AG20443 (cell line): ENCODE results near the gene CECR2.
"Not testable (repeated sequence)": the region's sequence is repeated elsewhere in the genome, so short reads cannot be mapped to it uniquely, and the experiment has no call there.

Source experiments
- DNase-seq: peaks from one replicate; pipeline ENCODE4 v3.0.0; 2012; ENCODE audit warnings: low spot score, mixed read lengths

Gene CECR2

GRCh38 chr22:17402293-17402692 is 33.0 kb downstream of the CECR2 start:
- no peak for DNase-seq

GRCh38 chr22:17403906-17404305 is 34.6 kb downstream of the CECR2 start:
- DNase-seq = no peak

GRCh38 chr22:17407643-17408042 is 38.4 kb downstream of the CECR2 start:
- DNase-seq = no peak

GRCh38 chr22:17410576-17410975 is 41.3 kb downstream of the CECR2 start:
- DNase-seq = no peak

GRCh38 chr22:17411213-17411612 is 42.0 kb downstream of the CECR2 start:
- no peak for DNase-seq

GRCh38 chr22:17412232-17412631 is 43.0 kb downstream of the CECR2 start:
- no peak for DNase-seq

GRCh38 chr22:17418890-17419324 is 49.6 kb downstream of the CECR2 start:
- no peak for DNase-seq

GRCh38 chr22:17419348-17419747 is 50.1 kb downstream of the CECR2 start:
- DNase-seq = no peak

- no peak for DNase-seq
Observed at GRCh38 chr22:17422736-17423343, 53.6 kb downstream of the CECR2 start.

GRCh38 chr22:17423616-17424015 is 54.4 kb downstream of the CECR2 start:
- DNase-seq = no peak

- DNase-seq = not testable (repeated sequence)
Observed at GRCh38 chr22:17427528-17427927, 58.3 kb downstream of the CECR2 start.

GRCh38 chr22:17429516-17429915 is 60.3 kb downstream of the CECR2 start:
- DNase-seq = no peak

- DNase-seq = no peak
Observed at GRCh38 chr22:17430412-17430811, 61.2 kb downstream of the CECR2 start.

- no peak for DNase-seq
Observed at GRCh38 chr22:17431179-17431578, 61.9 kb downstream of the CECR2 start.

- no peak for DNase-seq
Observed at GRCh38 chr22:17434856-17435255, 65.6 kb downstream of the CECR2 start.

GRCh38 chr22:17435375-17435774 is 66.1 kb downstream of the CECR2 start:
- no peak for DNase-seq

GRCh38 chr22:17436382-17436980 is 67.2 kb downstream of the CECR2 start:
- no peak for DNase-seq

GRCh38 chr22:17436981-17437412 is 67.7 kb downstream of the CECR2 start:
- no peak for DNase-seq

GRCh38 chr22:17438026-17438425 is 68.8 kb downstream of the CECR2 start:
- no peak for DNase-seq

- DNase-seq = no peak
Observed at GRCh38 chr22:17441326-17441725, 72.1 kb downstream of the CECR2 start.

GRCh38 chr22:17443405-17444203 is 74.3 kb downstream of the CECR2 start:
- DNase-seq = no peak

GRCh38 chr22:17444204-17444504 is 74.9 kb downstream of the CECR2 start:
- DNase-seq = no peak

GRCh38 chr22:17446698-17447097 is 77.4 kb downstream of the CECR2 start:
- no peak for DNase-seq
